Parathyroid adenoma (tissue), 2 donors: ENCODE measurements around the gene BMI1.

Experiments used
- H2AFZ ChIP-seq: fragments of 300-600 bp; sonication (generic); one replicate; pipeline ENCODE4 v1.7.0; 2017; ENCODE audit warnings: antibody characterized with exemption, mild to moderate bottlenecking
- H3K27ac ChIP-seq: fragments of 300-600 bp; sonication (generic); one replicate; pipeline ENCODE4 v1.7.0; 2017
- H3K27me3 ChIP-seq: fragments of 300-600 bp; sonication (generic); one replicate; pipeline ENCODE4 v1.7.0; 2017; ENCODE audit warnings: low read length; ENCODE audit not compliant: control insufficient read depth, insufficient read depth
- H3K36me3 ChIP-seq: fragments of 300-600 bp; sonication (generic); one replicate; pipeline ENCODE4 v1.7.0; 2017; ENCODE audit warnings: low read length; ENCODE audit not compliant: control insufficient read depth, insufficient read depth
- H3K4me1 ChIP-seq: fragments of 300-600 bp; sonication (generic); one replicate; pipeline ENCODE4 v1.7.0; 2017; ENCODE audit warnings: control low read depth
- H3K4me2 ChIP-seq: fragments of 300-600 bp; sonication (generic); one replicate; pipeline ENCODE4 v1.7.0; 2017; ENCODE audit warnings: low read length
- H3K4me3 ChIP-seq: fragments of 300-600 bp; sonication (generic); one replicate; pipeline ENCODE4 v1.7.0; 2017; ENCODE audit warnings: low read depth, low read length
- H3K79me2 ChIP-seq: fragments of 300-600 bp; sonication (generic); one replicate; pipeline ENCODE4 v1.7.0; 2017; ENCODE audit warnings: control low read depth
- H3K9ac ChIP-seq: fragments of 300-600 bp; sonication (generic); one replicate; pipeline ENCODE4 v1.7.0; 2017; ENCODE audit warnings: mild to moderate bottlenecking
- H3K9me3 ChIP-seq: fragments of 300-600 bp; sonication (generic); one replicate; pipeline ENCODE4 v1.7.0; 2017; ENCODE audit warnings: low read length; ENCODE audit not compliant: control insufficient read depth
- TF ChIP-seq, protein P1 (sequence below): fragments of 300-600 bp; sonication (generic); IDR thresholded peaks from one replicate; pipeline ENCODE4 v1.7.0; 2017; ENCODE audit warnings: antibody characterized with exemption, mild to moderate bottlenecking
- donor health status: primary hyperparathyroidism.

BMI1 gene

DNA sequence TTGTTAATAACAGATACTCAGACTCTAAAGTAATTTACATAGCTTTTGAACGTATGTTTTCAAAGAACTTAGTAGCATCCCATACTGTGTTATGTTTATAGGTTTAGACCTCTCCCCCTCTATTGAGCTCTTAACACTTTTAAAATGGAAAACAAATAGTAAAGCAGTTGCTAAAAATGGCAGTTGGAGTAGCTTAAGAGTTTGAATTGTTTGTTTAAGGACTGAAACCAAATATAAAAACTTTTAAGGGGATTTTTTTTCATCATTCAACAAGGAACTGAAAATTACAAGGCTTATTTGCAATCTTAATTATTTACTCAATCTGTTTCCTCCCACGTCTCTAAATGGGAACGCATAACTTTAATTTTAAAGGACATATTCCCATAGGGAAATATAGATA, 22.8 kb downstream of the BMI1 start:
- Histone ChIP-seq H3K27ac (no peak overlapping the region), H3K4me1 (no peaks in the 10 kb centered on the region), H3K9ac (no peak overlapping the region), H3K79me2 (no peaks in the 10 kb centered on the region), H3K9me3 (no peaks in the 10 kb centered on the region), H3K4me3 (no peak overlapping the region), H3K36me3 (no peaks in the 10 kb centered on the region), H2AFZ (no peak overlapping the region), H3K4me2 (no peak overlapping the region), H3K27me3 (peaks cover 23% of the 10 kb centered on the region)
- TF ChIP-seq, protein P1, sequence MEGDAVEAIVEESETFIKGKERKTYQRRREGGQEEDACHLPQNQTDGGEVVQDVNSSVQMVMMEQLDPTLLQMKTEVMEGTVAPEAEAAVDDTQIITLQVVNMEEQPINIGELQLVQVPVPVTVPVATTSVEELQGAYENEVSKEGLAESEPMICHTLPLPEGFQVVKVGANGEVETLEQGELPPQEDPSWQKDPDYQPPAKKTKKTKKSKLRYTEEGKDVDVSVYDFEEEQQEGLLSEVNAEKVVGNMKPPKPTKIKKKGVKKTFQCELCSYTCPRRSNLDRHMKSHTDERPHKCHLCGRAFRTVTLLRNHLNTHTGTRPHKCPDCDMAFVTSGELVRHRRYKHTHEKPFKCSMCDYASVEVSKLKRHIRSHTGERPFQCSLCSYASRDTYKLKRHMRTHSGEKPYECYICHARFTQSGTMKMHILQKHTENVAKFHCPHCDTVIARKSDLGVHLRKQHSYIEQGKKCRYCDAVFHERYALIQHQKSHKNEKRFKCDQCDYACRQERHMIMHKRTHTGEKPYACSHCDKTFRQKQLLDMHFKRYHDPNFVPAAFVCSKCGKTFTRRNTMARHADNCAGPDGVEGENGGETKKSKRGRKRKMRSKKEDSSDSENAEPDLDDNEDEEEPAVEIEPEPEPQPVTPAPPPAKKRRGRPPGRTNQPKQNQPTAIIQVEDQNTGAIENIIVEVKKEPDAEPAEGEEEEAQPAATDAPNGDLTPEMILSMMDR: no peak

DNA sequence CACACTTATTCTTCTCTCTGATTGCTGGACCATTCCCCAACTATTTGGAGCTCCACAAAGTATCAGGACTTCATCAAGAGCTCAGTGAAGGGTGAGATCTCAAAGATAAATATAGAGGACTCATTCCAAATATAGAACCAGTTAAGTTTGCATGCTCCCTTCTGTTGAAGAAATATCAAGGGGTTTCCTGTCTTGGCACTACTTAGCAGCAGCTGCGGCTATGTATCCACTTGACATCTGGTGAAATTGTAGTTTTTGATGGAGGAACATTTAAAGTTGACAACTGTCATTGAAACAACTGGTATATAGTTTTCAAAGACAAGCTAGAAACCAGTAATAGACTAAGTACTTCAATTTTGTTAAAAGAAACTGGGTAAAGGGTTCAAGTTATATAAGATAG, 23.4 kb downstream of the BMI1 start:
- TF ChIP-seq, protein P1: no peak
- Histone ChIP-seq H3K9ac (no peak overlapping the region), H3K27me3 (peaks cover 23% of the 10 kb centered on the region), H3K27ac (no peak overlapping the region), H3K4me1 (no peaks in the 10 kb centered on the region), H3K9me3 (no peaks in the 10 kb centered on the region), H3K4me2 (no peak overlapping the region), H3K79me2 (no peaks in the 10 kb centered on the region), H3K36me3 (no peaks in the 10 kb centered on the region), H2AFZ (no peak overlapping the region), H3K4me3 (no peak overlapping the region)

GRCh38 chr10:22344781-22345300, 23.9 kb downstream of the BMI1 start:
- no peak overlapping the region for H3K4me3 ChIP-seq
- no peak overlapping the region for H3K4me2 ChIP-seq
- H3K27me3 ChIP-seq: peaks cover 23% of the 10 kb centered on the region
- no peak overlapping the region for H3K9ac ChIP-seq
- no peaks in the 10 kb centered on the region for H3K9me3 ChIP-seq
- H3K79me2 ChIP-seq: no peaks in the 10 kb centered on the region
- no peak overlapping the region for H3K27ac ChIP-seq
- no peaks in the 10 kb centered on the region for H3K4me1 ChIP-seq
- no peaks in the 10 kb centered on the region for H3K36me3 ChIP-seq
- TF ChIP-seq, protein P1: no peak
- no peak overlapping the region for H2AFZ ChIP-seq

- Histone ChIP-seq H3K4me3 (no peak within 1 kb of the TSS), H3K4me2 (no peak within 1 kb of the TSS), H3K36me3 (no peaks in the 10 kb centered on the region), H2AFZ (no peak within 1 kb of the TSS), H3K79me2 (no peaks in the 10 kb centered on the region), H3K27ac (no peak within 1 kb of the TSS), H3K9ac (no peak within 1 kb of the TSS), H3K27me3 (peaks cover 23% of the 10 kb centered on the region), H3K4me1 (no peaks in the 10 kb centered on the region), H3K9me3 (no peaks in the 10 kb centered on the region)
- TF ChIP-seq, protein P1: no peak
These were observed 24.6 kb downstream of the BMI1 start, which contains the start of gene SPAG6 for GRCh38 chr10:22345301-22346095. Gene SPAG6 (plus strand): TSS chr10:22345496. CDS start chr10:22345612, 116 bp downstream.
